Esophagus muscularis mucosa (tissue), 3 donors: ENCODE data around the gene PTPN12.

Experiments
- CTCF ChIP-seq, 3 experiments: fragments of 200-600 bp in 2 of 3; fragments of 450-650 bp in 1 of 3; sonication (generic) in 2 of 3; IDR thresholded peaks; one replicate each; pipeline ENCODE4 v1.5.1; 2017 to 2019; ENCODE audit warnings: antibody characterized with exemption in 3 of 3, mild to moderate bottlenecking in 2 of 3, moderate library complexity in 1 of 3
- POLR2AphosphoS5 ChIP-seq, 2 donors: sonication (generic); formaldehyde crosslinking; IDR thresholded peaks; one replicate each; pipeline ENCODE4 v1.6.1; 2017; ENCODE audit warnings: antibody characterized with exemption in 2 of 2

GRCh38 chr7:77524731-77525130 is 12.4 kb upstream of the PTPN12 start:
- no peak for TF ChIP-seq CTCF (IDR thresholded peaks at IDR 0.05)
- no peak for TF ChIP-seq POLR2AphosphoS5 (IDR thresholded peaks at IDR 0.05)
